ENCODE data around the gene SEMA6D. TPM values are rescaled to one million over a fixed set of nuclear protein-coding genes. Genes with fewer than 3 reads are reported as not detected.
"Not testable (repeated sequence)": the region's sequence is repeated elsewhere in the genome, so short reads cannot be mapped to it uniquely, and the experiment has no call there.

Gene SEMA6D
- total RNA-seq, 2 donors from 2014 or later, result not detected

DNA sequence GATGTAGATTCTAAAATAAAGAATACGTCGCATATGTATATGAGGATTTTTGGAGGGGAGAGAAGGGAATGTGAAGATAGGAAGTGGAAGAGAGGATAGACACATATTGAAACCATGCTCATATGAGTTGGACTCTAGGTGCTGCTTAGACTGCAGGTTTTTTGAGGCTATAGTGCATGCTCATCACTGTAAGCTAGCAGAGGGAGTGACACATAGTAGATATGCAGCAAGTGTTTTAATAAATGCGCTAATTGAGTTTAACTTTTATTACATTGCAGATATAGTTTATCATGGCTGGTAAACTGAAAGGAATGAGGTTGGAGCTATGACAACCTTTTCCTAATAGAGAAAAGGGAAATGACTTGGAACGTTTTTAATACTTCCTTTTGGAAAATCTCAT, 7.7 kb downstream of the SEMA6D start:
- H3K4me3 Mint-ChIP-seq, result no peak overlapping the region
- H3K27ac Mint-ChIP-seq, result no peak overlapping the region
- H3K27me3 Mint-ChIP-seq (ENCODE audit: low read depth), result peaks cover 14% of the 10 kb centered on the region
- no peak for ATAC-seq (replicated peaks in 1 of 2)
- H3K36me3 Mint-ChIP-seq (ENCODE audit: insufficient read depth in 2 of 2), result no peaks in the 10 kb centered on the region
- no peak for DNase-seq
- peaks cover 0 to 2% of the 10 kb centered on the region in 2 donors for H3K9me3 Mint-ChIP-seq
- H3K4me1 Mint-ChIP-seq (ENCODE audit: low read depth), result no peaks in the 10 kb centered on the region

DNA sequence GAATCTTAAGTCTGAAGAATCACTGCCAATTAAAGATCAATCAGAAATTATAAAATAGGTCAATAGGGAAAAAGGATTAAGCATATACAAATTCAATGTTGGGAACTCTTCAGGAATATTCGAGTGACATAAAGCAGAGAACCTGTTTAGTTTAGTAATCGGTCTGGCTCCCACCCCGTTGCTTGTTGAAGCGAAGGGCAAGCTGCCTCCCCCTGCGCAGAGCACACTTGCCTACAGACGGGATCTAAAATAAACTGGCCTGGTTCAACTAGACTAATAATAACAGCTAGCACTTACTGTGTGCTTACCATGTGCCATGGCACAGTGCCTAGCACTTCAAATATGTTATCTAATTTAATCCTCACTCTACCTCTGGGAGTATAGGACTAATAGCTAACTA, 8.6 kb downstream of the SEMA6D start:
- Mint-ChIP-seq H3K27me3 (ENCODE audit: low read depth) (peaks cover 8% of the 10 kb centered on the region), H3K36me3 (ENCODE audit: insufficient read depth in 2 of 2) (no peaks in the 10 kb centered on the region), H3K4me1 (ENCODE audit: low read depth) (no peaks in the 10 kb centered on the region), H3K27ac (no peak overlapping the region), H3K4me3 (no peak overlapping the region), H3K9me3 (no peaks in the 10 kb centered on the region)
- DNase-seq (no peak), ATAC-seq (replicated peaks in 1 of 2) (no peak)

DNA sequence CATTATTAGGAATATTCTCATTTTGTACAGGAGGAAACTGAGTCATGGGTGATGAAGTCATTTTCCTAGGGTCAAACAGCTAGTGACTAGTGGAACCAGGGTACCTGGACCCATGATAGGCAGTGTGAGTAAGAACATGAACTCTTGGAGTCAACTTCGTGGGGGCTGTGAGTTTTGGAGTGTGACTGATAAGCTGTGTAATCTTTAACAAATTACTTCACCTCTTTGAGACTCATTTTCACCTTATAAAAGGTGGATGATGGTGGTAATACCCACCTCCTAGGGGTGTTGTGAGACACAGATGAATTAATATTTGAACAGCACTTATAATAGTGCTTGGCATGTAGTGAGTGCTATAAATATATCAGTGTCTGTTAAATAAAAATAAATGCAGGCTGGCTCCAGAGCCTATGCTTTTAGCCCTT, 9.1 kb downstream of the SEMA6D start:
- Mint-ChIP-seq H3K27ac (no peak overlapping the region), H3K9me3 (no peaks in the 10 kb centered on the region), H3K27me3 (ENCODE audit: low read depth) (peaks cover 8% of the 10 kb centered on the region), H3K36me3 (ENCODE audit: insufficient read depth in 2 of 2) (no peaks in the 10 kb centered on the region), H3K4me3 (no peak overlapping the region), H3K4me1 (ENCODE audit: low read depth) (no peaks in the 10 kb centered on the region)
- DNase-seq, result no peak
- no peak for ATAC-seq (replicated peaks in 1 of 2)

DNA sequence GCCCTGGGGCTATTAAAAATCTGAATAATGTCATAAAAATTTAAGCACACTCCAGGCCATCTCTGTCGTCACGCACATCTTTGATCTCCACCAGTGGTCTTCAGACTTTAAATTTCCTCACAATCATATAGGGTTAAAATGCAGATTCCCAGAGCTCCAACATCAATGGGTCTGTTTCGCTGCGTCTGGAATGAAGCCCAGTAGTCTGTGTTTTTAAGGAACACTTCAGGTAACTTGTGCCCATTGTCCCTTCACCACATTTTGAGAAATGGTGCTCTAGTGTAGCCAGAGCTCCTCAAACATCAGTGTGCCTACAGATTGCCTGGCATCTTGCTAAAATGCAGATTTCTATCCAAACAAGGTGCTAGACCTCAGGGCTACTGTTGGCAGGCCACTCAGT, 9.8 kb downstream of the SEMA6D start:
- no peaks in the 10 kb centered on the region for H3K36me3 Mint-ChIP-seq (ENCODE audit: insufficient read depth in 2 of 2)
- H3K27me3 Mint-ChIP-seq (ENCODE audit: low read depth), result peaks cover 8% of the 10 kb centered on the region
- H3K4me1 Mint-ChIP-seq (ENCODE audit: low read depth), result no peaks in the 10 kb centered on the region
- no peak overlapping the region for H3K27ac Mint-ChIP-seq
- no peaks in the 10 kb centered on the region for H3K9me3 Mint-ChIP-seq
- DNase-seq (no peak), ATAC-seq (replicated peaks in 1 of 2) (no peak)
- no peak overlapping the region for H3K4me3 Mint-ChIP-seq

DNA sequence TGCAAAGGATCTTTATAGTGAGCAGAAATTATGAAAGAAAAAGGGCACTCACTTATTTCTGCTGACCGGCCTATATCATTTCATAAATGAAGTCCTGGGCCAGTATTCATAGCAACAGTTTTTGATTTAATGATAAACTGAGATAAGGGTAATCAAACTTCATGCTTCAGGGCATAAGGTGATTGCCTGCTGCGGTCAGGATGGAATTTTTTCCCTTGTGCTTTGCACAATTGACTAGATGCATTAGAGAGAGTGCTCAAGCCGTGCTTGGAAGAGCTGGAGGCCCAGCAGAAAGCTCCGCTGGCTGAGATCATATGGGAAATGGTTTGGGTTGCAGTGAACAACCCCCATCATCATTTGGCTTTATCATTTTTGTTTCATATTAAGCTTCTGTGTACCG, 10.4 kb downstream of the SEMA6D start:
- H3K4me3 Mint-ChIP-seq, result no peak overlapping the region
- no peaks in the 10 kb centered on the region for H3K9me3 Mint-ChIP-seq
- H3K4me1 Mint-ChIP-seq (ENCODE audit: low read depth), result no peaks in the 10 kb centered on the region
- no peaks in the 10 kb centered on the region for H3K36me3 Mint-ChIP-seq (ENCODE audit: insufficient read depth in 2 of 2)
- H3K27ac Mint-ChIP-seq, result no peak overlapping the region
- DNase-seq, result no peak
- ATAC-seq (replicated peaks in 1 of 2), result no peak
- H3K27me3 Mint-ChIP-seq (ENCODE audit: low read depth), result peaks cover 8% of the 10 kb centered on the region

DNA sequence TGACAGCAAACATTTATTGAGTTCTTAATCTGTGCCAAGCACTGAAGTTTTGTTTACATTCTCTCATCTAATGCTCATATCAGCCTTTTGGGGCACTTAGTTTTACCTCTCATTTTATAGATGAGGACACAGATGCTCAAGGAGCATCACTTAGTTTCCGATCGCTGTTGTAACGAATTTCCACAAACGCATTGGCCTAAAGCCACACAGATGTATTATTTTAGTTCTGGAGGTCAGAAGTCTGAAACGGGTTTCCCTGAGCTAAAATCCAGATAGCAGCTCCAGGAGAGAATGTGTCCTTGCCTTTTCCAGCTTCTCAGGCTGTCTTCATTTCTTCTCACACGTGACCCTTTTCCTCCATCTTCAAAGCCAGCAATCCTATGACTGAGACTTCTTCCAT, 11.1 kb downstream of the SEMA6D start:
- H3K27ac Mint-ChIP-seq, result no peak overlapping the region
- H3K27me3 Mint-ChIP-seq (ENCODE audit: low read depth), result peaks cover 8% of the 10 kb centered on the region
- no peak overlapping the region for H3K4me3 Mint-ChIP-seq
- DNase-seq, result no peak
- no peak for ATAC-seq (replicated peaks in 1 of 2)
- no peaks in the 10 kb centered on the region for H3K9me3 Mint-ChIP-seq
- no peaks in the 10 kb centered on the region for H3K4me1 Mint-ChIP-seq (ENCODE audit: low read depth)
- no peaks in the 10 kb centered on the region for H3K36me3 Mint-ChIP-seq (ENCODE audit: insufficient read depth in 2 of 2)

DNA sequence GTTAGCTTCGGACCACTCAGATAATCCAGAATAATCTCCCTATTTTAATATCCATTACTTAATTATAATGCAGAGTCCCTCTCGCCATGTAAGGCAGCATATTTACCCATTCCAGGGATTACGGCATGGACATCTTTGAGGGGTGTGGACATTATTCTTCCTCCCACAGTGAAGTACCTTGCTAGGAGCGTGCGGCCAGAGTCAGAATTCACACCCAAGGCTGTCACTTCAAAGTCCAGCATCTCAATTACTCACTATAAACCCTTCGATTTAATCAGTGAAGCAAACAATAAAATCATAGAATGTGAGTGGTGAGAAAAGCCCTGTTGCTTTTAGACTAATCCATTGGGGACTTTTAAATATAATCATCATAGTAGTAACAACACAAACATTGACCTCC, 11.6 kb downstream of the SEMA6D start:
- no peak for DNase-seq
- Mint-ChIP-seq H3K9me3 (no peaks in the 10 kb centered on the region), H3K27me3 (ENCODE audit: low read depth) (peaks cover 8% of the 10 kb centered on the region), H3K36me3 (ENCODE audit: insufficient read depth in 2 of 2) (no peaks in the 10 kb centered on the region), H3K4me3 (no peak overlapping the region), H3K27ac (no peak overlapping the region), H3K4me1 (ENCODE audit: low read depth) (no peaks in the 10 kb centered on the region)
- no peak for ATAC-seq (replicated peaks in 1 of 2)

DNA sequence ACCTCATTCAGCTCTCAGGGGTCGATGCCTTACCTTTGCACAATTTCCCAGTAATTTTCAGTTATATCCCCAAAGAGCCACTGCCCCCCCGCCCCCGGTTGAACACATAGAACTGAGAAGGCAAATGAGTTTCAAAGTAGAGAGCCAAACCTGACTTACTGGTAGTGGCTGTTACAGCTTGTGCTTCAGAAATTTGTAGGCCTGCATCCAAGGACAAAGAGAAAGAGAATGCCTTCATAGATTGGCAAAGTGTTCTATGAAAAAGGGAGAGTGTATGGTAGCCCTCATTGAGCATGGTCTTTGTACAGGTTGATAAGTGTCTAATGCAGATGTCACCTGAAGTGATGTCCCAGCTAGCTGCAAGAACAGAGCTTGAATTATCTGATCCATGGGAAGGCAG, 13.9 kb downstream of the SEMA6D start:
- H3K4me1 Mint-ChIP-seq (ENCODE audit: low read depth), result no peaks in the 10 kb centered on the region
- H3K4me3 Mint-ChIP-seq, result no peak overlapping the region
- H3K27ac Mint-ChIP-seq, result no peak overlapping the region
- DNase-seq, result no peak
- H3K36me3 Mint-ChIP-seq (ENCODE audit: insufficient read depth in 2 of 2), result no peaks in the 10 kb centered on the region
- no peak for ATAC-seq (replicated peaks in 1 of 2)
- no peaks in the 10 kb centered on the region for H3K9me3 Mint-ChIP-seq
- no peaks in the 10 kb centered on the region for H3K27me3 Mint-ChIP-seq (ENCODE audit: low read depth)

DNA sequence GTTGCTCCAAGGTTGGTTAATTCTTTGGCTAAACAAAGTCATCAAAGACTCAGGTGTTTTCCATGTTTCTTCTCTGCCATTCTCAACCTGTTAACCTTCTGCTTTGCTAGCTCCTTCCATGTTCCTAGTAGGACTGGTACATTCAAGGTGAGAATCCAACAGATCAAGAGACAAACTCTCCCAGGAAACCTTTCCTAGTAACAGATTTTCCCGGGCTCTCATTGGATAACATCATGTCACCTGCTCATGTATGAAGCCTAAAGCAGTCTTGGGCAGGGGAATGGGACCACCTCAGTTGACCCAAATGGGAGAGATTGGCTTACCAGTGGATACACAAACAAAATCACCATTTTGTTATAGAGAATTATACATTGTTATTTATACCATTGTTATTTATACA, 14.9 kb downstream of the SEMA6D start:
- Mint-ChIP-seq H3K27me3 (ENCODE audit: low read depth) (no peaks in the 10 kb centered on the region), H3K4me3 (no peak overlapping the region), H3K4me1 (ENCODE audit: low read depth) (no peaks in the 10 kb centered on the region), H3K36me3 (ENCODE audit: insufficient read depth in 2 of 2) (no peaks in the 10 kb centered on the region), H3K27ac (no peak overlapping the region), H3K9me3 (no peaks in the 10 kb centered on the region)
- DNase-seq (no peak), ATAC-seq (replicated peaks in 1 of 2) (no peak)

DNA sequence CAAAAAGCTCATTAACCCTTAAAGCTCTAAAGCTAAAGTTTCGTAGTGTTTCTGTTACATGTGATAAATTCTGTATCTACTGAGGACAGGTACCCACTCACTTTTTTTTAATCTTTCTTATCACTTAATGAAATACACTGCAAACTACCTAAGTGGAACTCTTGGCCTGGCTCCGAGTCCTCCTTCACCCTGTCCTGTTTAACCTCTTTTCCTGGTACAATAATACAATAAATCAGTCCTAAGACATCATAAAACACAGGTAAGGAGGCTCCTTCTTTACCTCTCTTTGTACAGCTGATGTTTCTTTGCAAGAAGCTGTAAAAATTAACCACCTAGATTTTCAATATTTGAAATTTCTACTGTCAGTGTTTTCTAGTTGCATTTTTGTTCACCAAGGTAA, 15.8 kb downstream of the SEMA6D start:
- H3K27ac Mint-ChIP-seq, result no peak overlapping the region
- ATAC-seq (replicated peaks in 1 of 2), result no peak
- no peak for DNase-seq
- H3K4me3 Mint-ChIP-seq, result no peak overlapping the region
- no peaks in the 10 kb centered on the region for H3K4me1 Mint-ChIP-seq (ENCODE audit: low read depth)
- no peaks in the 10 kb centered on the region for H3K9me3 Mint-ChIP-seq
- H3K36me3 Mint-ChIP-seq (ENCODE audit: insufficient read depth in 2 of 2), result no peaks in the 10 kb centered on the region
- no peaks in the 10 kb centered on the region for H3K27me3 Mint-ChIP-seq (ENCODE audit: low read depth)

DNA sequence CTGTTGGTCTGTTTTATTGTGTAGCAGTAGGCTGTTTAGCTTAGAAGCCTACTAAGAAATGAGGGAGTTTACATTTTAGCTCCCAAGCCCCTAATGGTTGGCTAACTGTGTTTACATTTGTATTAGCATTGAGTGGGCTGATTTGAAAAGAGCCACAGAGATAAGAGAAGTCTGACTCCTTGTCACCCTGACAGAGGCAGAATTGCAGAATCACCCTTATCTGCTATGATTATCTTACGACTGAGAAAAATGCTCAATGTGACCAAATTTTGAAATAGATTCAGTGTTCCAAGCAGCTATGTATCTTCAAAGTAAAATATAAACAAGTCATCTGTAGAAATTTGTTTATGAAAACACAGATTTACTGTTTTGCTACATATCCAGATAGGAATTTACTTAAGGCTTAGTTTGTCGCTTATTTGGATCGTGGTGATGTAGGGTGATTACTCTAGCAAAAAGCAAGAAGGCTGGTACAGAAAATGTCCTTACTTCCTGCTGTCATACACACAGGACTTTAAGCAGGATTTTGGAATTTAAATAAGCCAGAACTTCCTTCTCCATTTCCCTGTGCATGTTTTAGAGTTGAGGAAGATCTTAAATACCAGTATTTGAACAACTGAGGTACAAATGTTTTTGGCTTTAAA, 19.0 kb downstream of the SEMA6D start:
- no peak for ATAC-seq (replicated peaks in 1 of 2)
- no peaks in the 10 kb centered on the region for H3K27me3 Mint-ChIP-seq (ENCODE audit: low read depth)
- DNase-seq, result no peak
- no peaks in the 10 kb centered on the region for H3K9me3 Mint-ChIP-seq
- no peak overlapping the region for H3K27ac Mint-ChIP-seq
- no peaks in the 10 kb centered on the region for H3K4me1 Mint-ChIP-seq (ENCODE audit: low read depth)
- H3K36me3 Mint-ChIP-seq (ENCODE audit: insufficient read depth in 2 of 2), result peaks cover 0 to 2% of the 10 kb centered on the region in 2 donors
- no peak overlapping the region for H3K4me3 Mint-ChIP-seq

DNA sequence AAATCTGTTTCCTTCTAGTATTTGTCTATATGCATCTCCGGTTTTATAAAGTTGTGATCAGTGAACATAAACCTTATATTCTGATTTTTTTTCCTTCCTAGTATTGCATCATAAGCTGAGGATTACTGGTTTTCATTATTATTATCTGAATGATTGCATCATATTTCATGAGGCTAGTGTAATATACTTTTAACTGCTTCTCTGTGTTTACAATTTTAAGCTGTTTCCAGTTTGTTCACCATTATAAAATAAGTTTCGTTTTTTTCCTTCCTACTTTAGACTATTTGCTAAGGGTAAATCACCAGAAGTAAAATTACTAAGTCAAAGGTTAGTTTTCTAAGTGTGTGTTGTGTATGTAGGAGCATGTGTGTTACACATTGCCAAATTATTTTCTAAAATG, 20.2 kb downstream of the SEMA6D start:
- H3K4me1 Mint-ChIP-seq (ENCODE audit: low read depth), result no peaks in the 10 kb centered on the region
- peaks cover 0 to 2% of the 10 kb centered on the region in 2 donors for H3K36me3 Mint-ChIP-seq (ENCODE audit: insufficient read depth in 2 of 2)
- no peak for ATAC-seq (replicated peaks in 1 of 2)
- H3K9me3 Mint-ChIP-seq, result no peaks in the 10 kb centered on the region
- no peak overlapping the region for H3K27ac Mint-ChIP-seq
- no peaks in the 10 kb centered on the region for H3K27me3 Mint-ChIP-seq (ENCODE audit: low read depth)
- DNase-seq, result no peak
- no peak overlapping the region for H3K4me3 Mint-ChIP-seq

DNA sequence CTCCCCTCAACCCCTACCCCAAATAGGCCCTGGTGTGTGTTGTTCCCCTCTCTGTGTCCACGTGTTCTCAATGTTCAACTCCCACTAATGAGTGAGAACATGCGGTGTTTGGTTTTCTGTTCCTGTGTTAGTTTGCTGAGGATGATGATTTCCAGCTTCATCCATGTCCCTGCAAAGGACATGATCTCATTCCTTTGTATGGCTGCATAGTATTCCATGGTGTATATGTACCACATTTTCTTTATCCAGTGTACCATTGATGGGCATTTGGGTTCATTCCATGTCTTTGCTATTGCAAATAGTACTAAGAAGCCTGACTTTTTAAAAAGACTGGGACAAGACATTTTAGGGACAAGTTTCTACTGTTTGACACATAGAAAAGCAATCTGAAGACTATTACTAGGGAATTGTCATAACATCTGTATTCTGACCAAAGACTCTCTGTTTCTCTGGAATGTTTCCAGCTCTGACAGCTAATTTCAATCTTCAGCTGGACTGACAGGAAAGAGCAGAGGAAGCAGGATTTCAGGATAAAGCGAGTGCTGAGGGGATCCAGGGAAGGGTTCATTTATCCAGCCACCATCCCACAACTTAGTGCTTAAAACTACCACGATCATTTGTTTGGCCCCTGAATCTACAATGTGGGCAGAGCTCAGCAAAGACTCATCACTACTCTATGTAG, 21.0 kb downstream of the SEMA6D start:
- not testable (repeated sequence) for ATAC-seq (replicated peaks in 1 of 2)

DNA sequence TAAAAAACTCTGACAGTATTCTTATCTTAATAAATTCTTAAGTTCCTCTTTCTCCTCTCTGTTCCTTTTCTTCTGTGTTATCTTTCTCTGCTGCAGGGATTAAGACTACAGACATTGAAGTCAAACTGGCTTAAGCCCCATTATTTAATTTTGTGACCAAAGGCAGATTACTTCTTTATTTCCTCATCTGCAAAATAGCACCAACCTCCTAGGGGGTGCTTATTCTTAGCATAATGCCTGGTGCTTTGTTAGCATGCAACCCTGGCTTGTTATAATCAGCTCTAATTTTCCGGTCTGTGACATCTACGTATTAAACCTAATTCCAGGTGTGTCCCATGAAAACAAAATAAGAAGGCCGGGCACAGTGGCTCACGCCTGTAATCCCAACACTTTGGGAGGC, 23.8 kb downstream of the SEMA6D start:
- DNase-seq, result no peak
- H3K36me3 Mint-ChIP-seq (ENCODE audit: insufficient read depth in 2 of 2), result peaks cover 0 to 2% of the 10 kb centered on the region in 2 donors
- H3K27ac Mint-ChIP-seq, result no peak overlapping the region
- H3K9me3 Mint-ChIP-seq, result no peaks in the 10 kb centered on the region
- H3K4me1 Mint-ChIP-seq (ENCODE audit: low read depth), result no peaks in the 10 kb centered on the region
- no peak overlapping the region for H3K4me3 Mint-ChIP-seq
- no peaks in the 10 kb centered on the region for H3K27me3 Mint-ChIP-seq (ENCODE audit: low read depth)
- no peak for ATAC-seq (replicated peaks in 1 of 2)

More for the DNA sequence above, 21.0 kb downstream of the SEMA6D start:
- not testable (repeated sequence) for H3K9me3 Mint-ChIP-seq; H3K4me3 Mint-ChIP-seq; H3K4me1 Mint-ChIP-seq (ENCODE audit: low read depth); H3K27me3 Mint-ChIP-seq (ENCODE audit: low read depth); DNase-seq; H3K36me3 Mint-ChIP-seq (ENCODE audit: insufficient read depth in 2 of 2); H3K27ac Mint-ChIP-seq
